HG03135 (cell line): ENCODE measurements around the gene MCFD2.

ENCODE experiments used
- ATAC-seq: cut with Tn5 transposase; IDR thresholded peaks from one replicate; pipeline ENCODE4 v1.9.1; 2021; ENCODE audit warnings: mild to moderate bottlenecking, moderate library complexity; ENCODE audit not compliant: unreplicated experiment

Gene MCFD2

DNA sequence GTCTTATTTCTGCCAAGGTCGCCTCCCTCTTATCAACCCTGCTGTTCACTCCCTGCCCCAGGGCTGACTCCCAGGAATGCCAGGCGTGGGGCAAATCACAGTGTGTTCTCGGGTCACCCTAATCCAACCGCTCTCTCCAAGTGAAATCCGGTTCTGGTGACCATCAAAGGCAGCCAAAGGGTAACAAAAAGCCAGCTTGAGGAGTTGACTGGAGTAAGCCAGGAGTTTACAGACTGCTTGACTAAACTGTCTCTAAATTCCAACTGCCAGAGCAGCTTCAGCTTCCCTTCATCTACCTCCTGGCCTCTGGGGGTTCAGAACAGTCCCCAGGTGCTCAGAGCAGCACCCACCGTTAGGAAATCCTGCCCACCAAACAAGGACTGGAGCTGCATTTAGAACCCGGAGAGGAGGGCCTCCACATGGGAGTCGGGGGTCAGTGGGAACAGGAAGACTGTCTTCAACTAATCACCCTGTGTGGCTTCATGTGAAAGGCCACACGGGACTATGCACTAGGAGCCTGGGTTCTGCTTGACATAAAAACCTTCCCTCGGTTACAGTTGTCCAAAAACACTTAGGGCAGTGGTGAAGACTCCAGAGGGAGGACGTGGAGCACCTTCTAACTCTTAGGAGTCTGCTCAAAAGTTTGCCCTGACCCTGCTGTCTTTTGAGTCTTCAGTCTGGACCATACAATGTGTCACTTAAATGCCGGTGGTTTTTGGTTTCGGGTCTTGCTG is 24.2 kb upstream of the MCFD2 start:
- no peak for ATAC-seq

GRCh38 chr2:46937471-46937901 is 21.9 kb upstream of the MCFD2 start:
- no peak for ATAC-seq

- ATAC-seq = no peak
Measured at GRCh38 chr2:46936566-46936965, 21.0 kb upstream of the MCFD2 start.

- no peak for ATAC-seq
Measured at GRCh38 chr2:46935071-46935470, 19.5 kb upstream of the MCFD2 start.

DNA sequence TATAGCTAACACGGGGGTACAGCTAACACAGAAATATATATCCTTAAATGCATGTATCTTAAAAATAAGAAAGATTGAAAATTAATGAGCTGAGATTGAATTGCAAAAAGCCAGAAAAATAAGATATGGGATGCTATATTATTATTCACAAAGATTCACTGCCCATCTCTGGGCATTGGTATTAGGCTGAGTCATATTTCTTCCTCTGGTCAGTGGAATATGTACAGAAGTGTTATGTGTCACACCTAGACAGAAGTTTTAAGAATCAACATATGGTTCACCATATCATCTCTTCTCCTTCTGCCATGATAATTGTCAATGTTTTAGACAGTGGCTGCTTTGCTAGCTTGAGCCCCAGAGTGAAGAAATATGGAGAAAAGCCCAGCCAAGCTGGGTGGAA is 14.0 kb upstream of the MCFD2 start:
- ATAC-seq = no peak

DNA sequence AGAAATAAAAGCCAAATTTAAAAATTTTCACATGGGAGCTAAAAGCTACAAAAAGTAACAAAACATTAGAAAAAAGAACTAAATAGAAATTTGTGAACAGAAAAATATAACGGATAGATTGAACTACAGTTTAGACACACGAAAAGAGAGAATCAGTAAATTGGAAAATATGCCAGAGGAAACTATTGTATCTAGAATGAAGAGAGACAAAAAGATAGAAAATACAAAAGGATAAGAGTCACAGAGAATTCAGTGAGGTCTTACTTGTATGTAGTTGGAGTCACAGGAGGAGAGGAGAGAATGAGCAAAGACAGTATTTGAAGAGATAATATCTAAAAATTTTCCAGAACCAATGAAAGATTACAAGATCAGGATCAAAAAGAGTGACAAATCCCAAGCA is 11.3 kb upstream of the MCFD2 start:
- no peak for ATAC-seq

- ATAC-seq = no peak
Measured at GRCh38 chr2:46925474-46926351, 10.1 kb upstream of the MCFD2 start.

DNA sequence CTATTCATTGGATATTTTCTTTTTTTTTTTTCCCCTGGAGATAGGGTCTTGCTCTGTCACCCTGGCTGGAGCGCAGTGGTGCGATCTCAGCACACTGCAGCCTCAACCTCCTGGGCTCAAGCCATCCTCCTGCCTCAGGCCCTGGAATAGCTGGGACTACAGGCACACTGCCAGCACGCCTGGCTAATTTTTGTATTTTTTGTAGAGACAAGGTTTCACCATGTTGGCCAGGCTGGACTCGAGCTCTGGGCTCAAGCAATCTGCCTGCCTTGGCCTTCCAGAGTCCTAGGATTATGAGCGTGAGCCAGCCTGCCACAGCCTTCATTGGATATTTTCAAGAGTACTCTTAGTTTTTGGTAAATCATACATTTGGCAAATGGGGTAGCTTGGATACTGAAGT is 9.0 kb upstream of the MCFD2 start:
- ATAC-seq = no peak

DNA sequence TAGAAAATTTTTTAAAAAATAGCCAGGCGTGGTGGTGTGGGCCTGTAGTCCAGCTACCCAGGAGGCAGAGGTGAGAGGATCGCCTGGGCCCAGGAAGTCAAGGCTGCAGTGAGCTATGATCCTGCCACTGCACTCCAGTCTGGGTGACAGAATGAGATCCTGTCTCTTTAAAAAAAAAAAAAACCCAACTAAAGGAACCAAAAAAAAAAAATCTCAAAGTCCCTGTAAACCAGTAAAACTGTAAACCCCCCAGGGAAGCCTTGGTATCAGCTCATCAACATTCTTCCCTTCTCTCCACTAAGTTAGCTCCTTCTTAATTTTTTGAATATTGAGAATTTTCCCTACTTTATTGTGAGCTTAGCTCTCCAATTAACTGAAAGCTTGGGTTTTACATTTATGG is 8.4 kb upstream of the MCFD2 start:
- ATAC-seq = no peak

DNA sequence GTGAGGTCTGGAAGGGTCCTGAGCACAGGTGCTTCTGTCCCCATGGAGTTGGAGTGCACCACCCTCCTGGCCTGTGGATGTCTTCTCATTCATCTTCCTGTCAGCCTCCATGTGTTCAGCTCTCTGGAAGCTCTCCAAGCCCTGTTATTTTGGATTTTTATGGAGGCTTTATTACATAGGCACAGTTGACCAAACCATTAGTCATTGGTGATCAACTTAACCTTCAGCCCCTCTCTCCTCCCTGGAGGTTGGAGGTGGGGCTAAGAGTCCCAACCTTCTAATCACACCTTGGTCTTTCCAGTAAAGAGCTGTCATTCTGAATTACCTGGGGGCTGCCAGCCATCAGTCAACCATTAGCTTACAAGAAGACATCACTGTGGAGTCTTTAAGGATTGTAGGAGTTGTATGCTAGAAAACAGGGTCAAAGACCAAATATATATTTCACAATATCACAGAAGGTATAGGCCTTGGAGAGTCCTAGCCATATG is 7.5 kb upstream of the MCFD2 start:
- no peak for ATAC-seq

GRCh38 chr2:46922606-46923005 is 7.0 kb upstream of the MCFD2 start:
- no peak for ATAC-seq

DNA sequence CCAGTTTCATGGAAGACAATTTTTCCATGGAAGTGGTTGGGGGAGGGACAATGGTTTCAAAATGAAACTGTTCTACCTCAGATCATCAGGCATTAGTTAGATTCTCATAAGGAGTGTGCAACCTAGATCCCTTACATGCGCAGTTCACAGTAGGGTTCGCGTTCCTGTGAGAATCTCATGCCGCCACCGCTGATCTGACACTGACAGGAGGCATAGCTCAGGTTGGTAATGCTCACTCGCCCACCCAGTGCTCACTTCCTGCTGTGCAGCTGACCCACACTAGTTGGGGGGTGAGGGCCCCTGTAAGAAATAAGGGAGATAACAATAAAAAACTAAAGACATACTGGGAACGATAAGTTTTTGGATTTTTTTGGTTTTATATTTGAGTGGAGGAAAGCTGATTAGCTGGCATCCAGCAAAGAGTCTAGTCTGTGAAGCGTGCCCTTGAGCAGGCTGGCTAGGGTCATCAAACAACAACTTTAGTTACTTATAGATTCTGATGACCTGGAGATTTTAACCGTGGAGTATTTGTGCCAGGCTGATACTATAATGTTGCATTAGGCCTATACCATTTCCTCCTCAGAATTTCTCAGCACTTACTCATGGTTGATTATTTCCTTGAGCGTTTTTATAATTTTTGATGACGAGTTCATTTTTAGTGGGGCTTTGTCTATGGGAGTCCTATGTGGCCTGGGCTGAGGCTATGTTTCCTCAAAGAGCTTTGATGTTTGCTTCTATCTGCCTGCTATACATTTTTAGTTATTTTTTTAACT is 6.3 kb upstream of the MCFD2 start:
- no peak for ATAC-seq

- ATAC-seq = no peak
Measured at GRCh38 chr2:46917628-46918027, 2.0 kb upstream of the MCFD2 start.

GRCh38 chr2:46915811-46916630 is 415 bp upstream of the MCFD2 start:
- ATAC-seq = peak; percentile 71

GRCh38 chr2:46914578-46915230 is 902 bp downstream of the MCFD2 start:
- no peak for ATAC-seq

DNA sequence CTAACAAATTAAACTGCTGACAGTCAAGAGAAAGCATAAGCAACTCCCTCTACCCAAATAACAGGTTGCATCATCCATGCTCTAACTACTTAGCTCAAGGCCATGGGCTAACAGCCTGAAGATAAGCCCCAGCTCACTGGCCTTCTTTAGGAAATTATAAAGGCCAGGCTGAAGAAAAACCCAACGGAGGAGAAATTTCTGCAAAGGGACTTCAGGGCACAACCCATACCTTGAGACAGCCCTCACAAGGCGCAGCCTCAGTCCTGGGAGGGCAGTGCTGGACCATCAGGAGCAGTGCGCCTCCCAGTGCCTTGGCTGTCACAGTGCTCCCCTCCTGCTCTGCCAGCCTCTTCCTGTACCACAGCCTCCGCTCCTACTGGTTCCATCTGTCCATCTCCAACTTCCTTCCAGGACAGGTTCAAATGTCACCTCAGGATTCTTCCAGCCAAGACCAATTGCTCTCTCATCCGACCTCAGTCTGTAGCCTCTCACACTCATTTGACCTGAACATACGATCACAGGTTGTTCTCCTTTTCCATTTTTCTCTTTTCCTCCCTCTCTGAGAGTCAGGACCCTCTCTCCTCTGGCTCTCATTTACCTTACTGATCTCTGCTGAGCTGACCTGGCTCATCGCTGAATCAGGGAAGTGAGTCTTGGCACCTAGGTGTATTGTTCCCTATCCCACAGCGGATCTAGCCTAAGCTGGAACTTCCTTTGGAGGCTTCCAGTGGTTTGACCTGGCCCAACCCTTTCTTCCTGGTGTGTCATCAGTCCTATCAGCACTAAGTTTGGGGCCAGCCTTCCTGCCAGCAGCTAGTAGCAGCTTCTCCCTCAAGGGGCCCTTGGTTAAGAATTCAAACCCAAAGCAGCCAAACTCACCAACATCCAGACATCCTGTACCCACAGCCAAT is 1.9 kb downstream of the MCFD2 start:
- no peak for ATAC-seq

GRCh38 chr2:46909771-46910419 is 5.7 kb downstream of the MCFD2 start:
- ATAC-seq = peak; percentile 74

DNA sequence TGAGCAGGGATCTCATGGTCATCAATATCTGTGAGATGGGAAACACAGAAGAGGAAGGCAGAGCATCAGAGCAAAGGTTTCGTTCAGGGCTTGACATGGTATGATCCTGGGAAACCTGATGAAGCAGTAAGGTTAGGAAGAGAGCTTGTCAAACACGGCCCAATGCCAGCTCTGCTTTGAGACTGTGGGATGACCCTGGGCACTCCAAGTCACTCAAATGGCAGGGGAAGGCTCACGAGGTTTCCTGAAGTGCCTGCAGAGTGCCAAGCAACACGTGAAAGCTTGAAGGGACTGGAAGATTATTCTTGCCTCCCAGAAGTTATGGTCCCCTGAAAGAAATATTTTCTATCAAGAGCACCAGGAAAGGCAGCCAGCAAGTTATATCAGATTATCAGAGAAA is 6.5 kb downstream of the MCFD2 start:
- no peak for ATAC-seq
